ENCODE measurements around the gene UGT8. TPM values are rescaled to one million over a fixed set of nuclear protein-coding genes. Genes with fewer than 3 reads are reported as not detected.

The UGT8 gene
- total RNA-seq, 2 experiments from 2014 or later, result 0.40 to 0.53 TPM

GRCh38 chr4:114727461-114727860 is 128.9 kb downstream of the UGT8 start:
- Mint-ChIP-seq H3K27me3 (no peaks in the 10 kb centered on the region), H3K36me3 (no peaks in the 10 kb centered on the region), H3K4me1 (ENCODE audit: low read depth) (no peaks in the 10 kb centered on the region), H3K27ac (no peak overlapping the region), H3K4me3 (no peak overlapping the region), H3K9me3 (no peaks in the 10 kb centered on the region)
- DNase-seq, result no peak
- intact Hi-C loops (cut with micrococcal nuclease), result no loop called here
- POLR2A ChIA-PET, result no interaction called here
- CTCF ChIA-PET, result no interaction called here

Small RNA genes lying within 50 kb of the gene (microRNA-seq; reads per million reads assigned to microRNA genes)
- gene MIR577 (ENCODE audit: borderline microRNAs expressed, borderline number of aligned reads, borderline replicate concordance), result not detected

Measured in activated CD4-positive, alpha-beta memory T cell treated with anti-CD3 and anti-CD28 coated beads for 36 hours (primary cell).